HG03175 (cell line): Measurements from ENCODE around the gene SGMS2.
"Not testable (repeated sequence)": the region's sequence is repeated elsewhere in the genome, so short reads cannot be mapped to it uniquely, and the experiment has no call there.

Experiments
- ATAC-seq: cut with Tn5 transposase; IDR thresholded peaks from one replicate; pipeline ENCODE4 v1.9.1; 2021; ENCODE audit warnings: mild to moderate bottlenecking, moderate library complexity; ENCODE audit not compliant: unreplicated experiment

SGMS2 gene

DNA sequence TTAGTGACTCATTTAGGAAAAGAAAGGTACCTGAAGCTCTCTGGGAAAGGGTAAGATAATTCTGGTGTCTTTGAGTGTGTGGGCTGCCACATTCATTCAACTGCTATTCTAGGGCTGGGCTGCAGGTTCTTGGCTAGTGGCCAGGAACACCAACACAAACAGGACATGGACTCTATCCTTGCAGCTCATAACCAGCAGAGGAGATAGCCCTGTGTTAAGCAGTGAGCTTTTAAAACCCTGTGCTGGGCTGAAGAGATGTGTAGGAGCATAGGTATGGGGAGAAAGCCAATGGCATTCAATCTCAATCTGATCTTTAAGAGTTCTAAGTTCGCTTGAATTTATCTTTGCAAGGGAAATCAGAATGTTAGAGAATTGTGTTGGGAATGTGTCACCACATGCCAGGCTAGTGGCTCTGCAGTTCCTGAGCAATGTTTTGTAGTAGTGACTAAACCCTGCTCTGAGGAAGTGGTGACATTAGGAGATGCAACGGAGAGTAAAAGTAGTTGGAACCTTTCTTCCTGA is 39.2 kb downstream of the SGMS2 start:
- no peak for ATAC-seq

GRCh38 chr4:107866726-107867125 is 42.0 kb downstream of the SGMS2 start:
- ATAC-seq, result no peak

DNA sequence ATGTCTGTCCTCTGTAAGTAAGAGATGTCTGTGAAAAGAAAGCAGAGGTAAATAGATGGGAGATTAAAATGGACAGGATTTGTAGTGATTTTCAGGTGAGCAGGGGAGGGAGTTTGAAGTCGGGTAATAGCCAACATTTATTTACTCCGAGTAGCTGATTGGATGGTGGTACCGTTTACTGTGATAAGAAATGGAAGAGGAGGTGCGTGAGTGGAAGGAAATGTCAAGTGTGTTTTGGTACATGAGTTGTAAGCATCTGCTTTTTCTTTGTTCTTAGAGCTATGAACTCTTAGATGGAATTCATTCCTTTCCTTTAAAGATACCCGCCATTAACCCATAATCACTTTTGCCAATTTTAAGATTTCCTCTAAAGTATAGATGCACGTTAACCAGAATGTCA is 45.5 kb downstream of the SGMS2 start:
- ATAC-seq, result no peak

- no peak for ATAC-seq
Observed at GRCh38 chr4:107870916-107871786, 46.4 kb downstream of the SGMS2 start.

DNA sequence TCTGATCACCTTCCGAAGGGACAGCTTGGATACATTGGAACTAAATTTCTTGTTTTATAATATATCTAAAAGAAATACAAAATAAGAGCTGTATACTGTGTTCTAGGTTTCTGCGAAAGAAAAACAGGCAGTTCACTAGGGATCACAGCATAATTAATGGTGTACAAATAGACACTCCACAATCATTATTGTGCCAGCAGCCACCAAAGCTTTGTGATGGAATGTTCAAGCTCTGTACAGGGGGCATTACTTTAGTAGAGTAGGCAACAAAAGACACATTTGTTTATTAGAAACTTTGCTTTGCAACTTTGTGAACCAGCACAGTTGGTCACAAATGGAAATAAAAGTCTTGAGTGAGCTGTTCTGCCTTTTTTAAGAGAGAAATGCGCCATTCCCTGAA is 49.3 kb downstream of the SGMS2 start:
- no peak for ATAC-seq

DNA sequence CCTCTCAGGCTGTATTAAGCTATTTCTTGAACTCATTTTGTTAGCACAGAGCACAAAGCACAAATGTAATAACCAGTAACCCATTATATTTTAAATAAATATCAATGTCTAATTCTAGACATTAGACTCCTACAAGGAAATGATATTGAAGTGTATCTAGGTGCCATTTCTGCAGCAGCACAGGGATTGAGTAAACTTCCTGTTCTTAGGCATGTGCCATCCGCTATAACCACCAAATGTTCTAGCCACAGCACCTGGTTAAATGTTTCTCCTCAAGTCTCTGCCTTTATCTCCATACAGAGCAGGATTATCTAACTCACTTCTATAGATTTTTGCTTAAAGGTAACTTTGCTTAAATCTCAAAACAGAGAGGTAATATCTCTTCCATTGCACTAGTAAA is 51.4 kb downstream of the SGMS2 start:
- ATAC-seq, result no peak

GRCh38 chr4:107877361-107877760 is 52.6 kb downstream of the SGMS2 start:
- no peak for ATAC-seq

DNA sequence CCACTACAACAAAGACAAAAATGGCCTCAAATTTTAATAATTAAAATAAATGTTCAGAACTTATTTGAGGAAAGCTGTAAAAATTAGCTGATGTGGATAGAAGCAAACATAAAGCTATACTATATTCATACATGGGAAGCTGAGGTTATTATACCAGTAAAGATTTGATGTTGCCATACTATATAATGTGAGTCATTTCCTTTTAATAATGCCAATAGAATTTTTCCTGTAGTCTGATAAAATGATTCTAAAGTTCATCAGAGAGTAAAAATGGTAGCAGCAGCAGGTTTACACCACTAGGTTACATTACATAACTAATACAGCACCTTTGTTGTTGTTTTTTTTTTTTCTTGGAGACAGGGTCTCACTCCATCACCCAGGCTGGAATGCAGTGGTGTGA is 61.1 kb downstream of the SGMS2 start:
- ATAC-seq, result no peak

DNA sequence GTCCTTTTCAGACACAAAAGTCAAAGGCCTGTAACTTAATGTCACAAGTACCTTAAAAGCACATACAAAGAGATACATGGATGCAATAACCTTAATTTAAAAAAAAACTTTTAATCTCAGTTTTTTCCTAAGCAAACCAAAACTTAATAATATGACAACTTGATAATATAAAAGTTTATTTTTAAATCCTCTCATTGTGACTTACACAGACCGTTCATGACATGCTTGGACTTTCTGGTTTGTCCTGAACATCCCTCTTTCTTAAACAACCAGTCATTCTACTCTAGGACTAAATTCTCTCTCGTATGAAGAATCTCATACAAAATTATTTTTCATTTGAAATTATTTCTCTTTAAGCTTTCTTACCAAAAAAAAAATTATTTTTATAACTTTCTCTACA is 63.5 kb downstream of the SGMS2 start:
- no peak for ATAC-seq

DNA sequence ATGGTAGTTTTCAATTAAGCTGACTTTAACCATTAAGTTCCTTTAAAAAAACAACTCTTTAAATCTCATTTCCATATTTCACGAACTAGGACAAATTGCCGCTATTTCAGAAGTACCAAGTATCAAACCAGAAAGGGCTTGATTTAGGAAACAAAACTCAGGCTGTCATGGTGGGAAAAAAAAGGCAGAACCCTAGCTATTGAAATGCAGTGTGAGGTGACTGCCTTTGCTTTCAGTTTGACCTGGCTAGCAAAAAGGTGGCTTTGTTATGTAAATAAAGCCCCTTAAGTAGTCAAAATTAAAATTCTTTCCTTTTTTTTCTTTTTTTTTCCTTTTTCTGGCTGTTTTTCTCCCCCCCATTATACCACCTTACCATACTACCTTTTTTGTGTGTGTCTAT is 66.0 kb downstream of the SGMS2 start:
- ATAC-seq, result no peak

- no peak for ATAC-seq
Observed at GRCh38 chr4:107891299-107891698, 66.6 kb downstream of the SGMS2 start.

DNA sequence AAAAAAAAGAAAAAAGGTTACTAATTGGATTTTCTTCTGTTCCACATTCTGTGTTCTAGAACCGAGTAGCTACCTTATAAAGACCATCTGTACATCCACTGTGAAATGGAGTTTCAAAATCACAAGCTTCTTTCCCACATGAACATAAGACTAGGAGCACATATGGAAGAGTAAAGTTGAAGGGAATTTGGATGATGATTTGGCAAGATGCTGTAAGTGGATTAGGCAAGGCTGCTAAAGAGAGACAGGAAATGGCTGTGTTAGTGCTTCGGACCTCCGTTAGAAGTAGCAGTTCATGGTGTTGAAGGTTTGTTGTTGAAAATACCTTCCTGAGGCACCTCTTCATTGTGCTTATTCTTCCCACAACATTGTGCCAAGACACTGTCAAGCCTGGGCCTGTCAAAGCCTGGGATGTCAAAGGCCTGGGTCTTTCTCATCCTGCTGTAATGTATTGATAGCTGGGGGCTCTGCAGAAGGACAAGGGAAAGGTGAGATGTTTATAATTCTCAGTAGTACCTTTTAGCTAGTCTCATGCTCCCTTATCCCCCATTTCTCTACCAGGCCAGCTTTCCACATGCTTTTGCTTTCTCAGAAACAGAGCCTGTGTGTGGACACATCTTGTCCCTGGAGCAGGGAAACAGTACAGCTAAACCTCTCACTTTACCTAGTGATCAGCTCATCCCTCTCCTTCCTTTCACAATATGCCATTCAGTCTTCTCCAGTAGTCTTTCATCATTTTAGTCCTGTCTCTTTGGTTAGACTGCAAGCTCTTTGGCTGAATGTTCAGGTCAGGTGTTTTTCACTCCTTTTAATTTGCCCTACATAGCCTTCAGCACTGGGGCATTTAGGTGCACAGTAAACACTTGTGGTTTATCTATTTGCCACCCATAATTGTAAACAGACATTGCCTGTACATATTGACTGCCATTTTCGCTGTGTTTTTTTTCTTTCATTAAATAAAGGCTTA is 68.7 kb downstream of the SGMS2 start:
- ATAC-seq, result no peak

DNA sequence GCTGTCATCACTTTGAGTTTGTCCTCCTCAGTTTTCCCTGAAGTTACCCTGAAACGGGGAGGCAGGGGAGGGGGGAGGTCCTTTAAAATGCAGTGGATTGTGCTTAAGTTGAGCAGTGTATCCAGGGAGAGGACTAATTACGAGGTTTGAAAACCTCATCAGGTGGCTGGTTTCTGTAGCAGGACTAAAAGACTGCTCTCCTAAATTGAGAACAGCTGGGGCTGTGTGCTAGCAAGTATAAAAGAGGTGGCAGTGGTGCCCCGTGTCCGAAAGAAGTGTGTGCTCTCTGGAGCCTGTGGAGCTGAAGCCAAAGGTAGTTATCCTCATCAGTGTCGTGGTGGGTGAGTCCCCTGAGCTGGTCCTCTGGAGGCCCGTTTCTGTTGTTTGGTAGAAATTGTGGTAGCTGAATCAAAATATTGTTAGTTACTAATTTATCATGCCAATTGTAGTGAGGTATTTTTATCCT is 69.4 kb downstream of the SGMS2 start:
- ATAC-seq, result no peak

- no peak for ATAC-seq
Observed at GRCh38 chr4:107896158-107896645, 71.5 kb downstream of the SGMS2 start.

DNA sequence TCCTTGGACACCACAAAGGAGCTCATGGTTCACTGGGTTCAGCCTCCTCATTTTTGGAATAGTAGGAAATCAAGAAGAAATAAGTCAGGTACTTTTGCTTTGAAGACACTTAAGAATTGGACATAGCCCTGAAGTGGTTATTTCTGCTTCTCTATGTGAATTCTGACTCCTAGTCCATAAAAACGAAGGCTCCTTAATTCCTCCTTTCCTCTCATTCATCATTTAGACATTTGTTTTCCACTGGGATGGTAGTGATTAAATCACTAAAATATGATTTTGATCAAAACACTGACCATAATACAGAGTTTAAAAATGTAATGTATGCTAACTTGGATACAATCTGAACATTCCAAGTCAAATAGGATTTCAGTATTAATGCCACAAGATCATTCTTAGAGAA is 71.9 kb downstream of the SGMS2 start:
- ATAC-seq, result no peak

- ATAC-seq, result no peak
Observed at GRCh38 chr4:107897823-107898222, 73.1 kb downstream of the SGMS2 start.

DNA sequence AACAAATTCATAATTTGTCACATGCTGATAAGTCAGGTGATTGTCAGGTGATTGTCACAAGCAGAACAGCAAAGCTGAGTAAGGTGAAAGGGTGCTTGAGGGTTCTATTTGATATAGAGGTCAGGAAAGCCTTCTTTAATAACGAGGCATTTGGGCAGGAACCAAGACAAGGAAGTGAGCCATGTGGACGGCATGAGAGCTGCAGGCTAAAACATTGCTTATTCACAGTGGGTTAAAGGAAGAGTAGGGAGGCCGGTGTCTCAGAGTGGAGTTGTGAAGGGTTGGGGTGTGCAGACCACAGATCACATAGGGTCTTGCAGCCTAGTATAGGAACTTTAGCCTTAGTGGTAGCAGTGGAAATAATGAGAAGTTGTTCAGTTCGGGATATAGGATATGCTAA is 75.3 kb downstream of the SGMS2 start:
- no peak for ATAC-seq

DNA sequence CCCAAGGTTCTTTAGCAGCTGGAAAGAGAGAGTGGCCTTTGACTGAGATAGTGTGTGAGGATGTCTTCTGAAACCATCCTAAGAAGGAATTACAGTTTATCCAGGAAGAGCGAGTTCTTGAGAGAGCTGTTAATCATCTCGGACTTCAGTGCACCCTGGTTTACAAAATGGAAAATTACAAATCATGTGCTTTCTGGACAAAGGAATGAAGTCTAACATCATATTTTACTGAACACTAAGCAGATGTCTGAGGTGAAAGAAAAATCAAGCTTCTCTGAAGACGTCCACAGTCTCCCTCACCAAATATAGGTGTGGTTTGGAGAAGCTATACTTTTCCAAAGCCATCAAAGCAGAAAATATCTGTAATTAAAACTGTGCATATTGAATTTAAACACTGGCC is 75.8 kb downstream of the SGMS2 start:
- ATAC-seq, result no peak

DNA sequence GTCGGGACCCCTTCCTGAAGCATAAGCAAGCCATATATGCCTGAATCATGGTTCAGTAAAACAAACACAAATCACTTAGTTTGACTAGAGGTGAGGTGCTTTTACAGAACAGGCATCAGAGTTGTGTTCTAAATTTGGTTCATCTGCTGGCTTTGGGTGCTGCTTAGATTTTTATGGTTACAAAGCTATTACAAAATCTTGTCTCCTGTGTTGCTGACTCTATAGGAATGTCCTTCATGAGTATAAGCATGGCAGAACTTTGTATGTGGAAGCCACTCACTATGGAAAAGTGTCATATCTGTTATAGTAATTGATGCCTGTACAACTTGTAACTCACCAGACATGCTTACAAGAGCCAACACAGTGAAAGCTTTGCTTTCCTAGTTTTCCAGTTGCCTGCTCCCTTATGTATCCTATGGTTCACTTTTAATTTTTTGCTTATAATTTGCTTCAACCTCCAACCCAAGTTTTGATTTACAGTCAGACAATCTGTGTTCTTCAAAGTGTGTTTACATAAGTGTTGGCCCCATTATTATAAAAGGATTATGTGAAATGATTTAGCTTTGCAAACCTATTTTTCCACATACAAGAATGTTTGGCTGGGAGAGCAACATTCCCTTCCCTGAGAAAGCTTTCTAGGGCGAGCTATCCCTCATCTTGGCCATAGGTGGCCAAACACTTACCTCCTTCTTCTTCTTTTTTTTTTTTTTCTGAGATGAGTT is 76.6 kb downstream of the SGMS2 start:
- ATAC-seq, result no peak

DNA sequence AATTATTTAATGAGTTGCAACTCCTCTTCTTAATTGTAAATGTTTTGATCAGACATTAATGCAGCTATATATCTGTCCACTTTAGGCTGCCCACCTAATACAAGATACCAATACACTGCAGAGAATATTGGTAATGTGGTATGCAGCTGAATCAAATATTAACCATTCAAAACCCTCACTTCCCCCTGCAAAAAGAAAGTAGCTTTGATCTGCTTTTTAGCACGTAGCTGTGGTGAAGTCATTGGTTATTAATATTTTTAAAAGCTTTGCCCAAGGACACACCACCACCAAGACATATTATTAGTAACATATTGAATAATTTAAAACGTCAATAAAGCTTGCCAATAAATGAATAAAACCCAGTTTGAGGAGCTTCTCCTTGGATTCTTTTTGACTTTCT is 78.0 kb downstream of the SGMS2 start:
- ATAC-seq, result peak; percentile 95

DNA sequence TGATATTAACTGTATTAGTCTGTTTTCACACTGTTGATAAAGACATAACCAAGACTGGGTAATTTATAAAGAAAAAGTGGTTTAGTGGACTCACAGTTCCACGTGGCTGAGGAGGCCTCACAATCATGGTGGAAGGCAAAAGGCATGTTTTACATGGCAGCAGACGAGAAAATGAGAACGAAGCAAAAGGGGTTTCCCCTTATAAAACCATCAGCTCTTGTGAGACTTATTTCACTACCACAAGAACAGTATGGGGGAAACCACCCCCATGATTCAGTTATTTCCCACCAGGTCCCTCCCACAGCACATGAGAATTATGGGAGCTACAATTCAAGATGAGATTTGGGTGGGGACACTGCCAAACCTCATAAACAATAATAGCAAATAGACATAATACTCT is 80.3 kb downstream of the SGMS2 start:
- not testable (repeated sequence) for ATAC-seq
